HepG2 (cell line): ENCODE data around the gene RBBP6. TPM values are rescaled to one million over a fixed set of nuclear protein-coding genes. Genes with fewer than 3 reads are reported as not detected.
A peak's percentile ranks its signal among the peaks of the same experiment; 100 is the strongest.

Experiments
- ATAC-seq: fragments of 200-7000 bp; cut with Tn5 transposase; 3 replicates; pipeline ENCODE4 v1.9.1; 2020; ENCODE audit warnings: mild to moderate bottlenecking, moderate library complexity
- Bru-seq: library from RNA; stranded (reverse); fragments of 400-500 nt; gene quantifications from one replicate; lab custom pipeline; 2021; lab: Mats Ljungman, UMichigan
- BruChase-seq, 2 experiments: library from RNA; stranded (reverse); fragments of 400-500 nt; gene quantifications; one replicate each; lab custom pipeline; 2021; lab: Mats Ljungman, UMichigan
- BruUV-seq: library from RNA; stranded (reverse); fragments of 400-500 nt; replicated peaks from 2 replicates; lab custom pipeline; 2021; lab: Mats Ljungman, UMichigan
- CTCF ChIA-PET: fragments of 300-600 bp; formaldehyde crosslinking; extraction: SDS; loops from one replicate; lab custom pipeline; 2021; ENCODE audit warnings: low total read pairs, inconsistent platforms, low intra/inter-chr PET ratio; lab: Yijun Ruan, JAX
- POLR2A ChIA-PET: fragments of 350-600 bp; sonication (Branson Sonifier 250); formaldehyde crosslinking; loops from one replicate; lab custom pipeline; 2020; ENCODE audit warnings: antibody characterized with exemption, inconsistent platforms; lab: Yijun Ruan, JAX
- DNase-seq: peaks from one replicate; pipeline ENCODE4 v3.0.0-alpha.2; 2015; ENCODE audit warnings: low spot score
- FAIRE-seq: peaks from 3 replicates; lab custom pipeline; 2011; peaks lifted over from hg19 to GRCh38; lab: Jason Lieb, UNC
- H2AFZ ChIP-seq: one replicate; pipeline ENCODE4 v1.6.1; 2011; ENCODE audit warnings: low read length, inconsistent platforms
- H3K27ac ChIP-seq: fragments of 300-600 bp; 3 replicates; pipeline ENCODE4 v1.8.0; 2011; ENCODE audit warnings: mixed run types, mild to moderate bottlenecking, mixed read lengths, low read length, inconsistent platforms; ENCODE audit not compliant: insufficient read depth; ENCODE audit errors: extremely low read length
- H3K27me3 ChIP-seq, 2 experiments: fragments of 200-600 bp in 1 of 2; 2 replicates in 1 of 2; 3 replicates in 1 of 2; pipeline versions ENCODE4 v1.6.0 to v1.8.0; 2011; ENCODE audit warnings: low read length in 2 of 2, mild to moderate bottlenecking in 2 of 2, moderate library complexity in 2 of 2, inconsistent platforms in 1 of 2; ENCODE audit not compliant: insufficient read depth in 2 of 2, control insufficient read depth in 1 of 2
- H3K36me3 ChIP-seq, 2 experiments: fragments of 200-600 bp in 1 of 2; replicated peaks in 1 of 2; 2 replicates in 1 of 2; 3 replicates in 1 of 2; pipeline versions ENCODE4 v1.5.1 to v1.8.0; 2011; ENCODE audit warnings: low read length in 2 of 2, inconsistent platforms in 1 of 2; ENCODE audit not compliant: insufficient read depth in 2 of 2, control insufficient read depth in 1 of 2
- H3K4me1 ChIP-seq: 2 replicates; pipeline ENCODE4 v1.5.1; 2012; ENCODE audit warnings: low read length, inconsistent platforms; ENCODE audit not compliant: insufficient read depth
- H3K4me2 ChIP-seq: 2 replicates; pipeline ENCODE4 v1.6.0; 2011; ENCODE audit warnings: low read depth, low read length, inconsistent platforms
- H3K4me3 ChIP-seq, 3 experiments: fragments of 200-600 bp in 1 of 3; sonication (generic), shearing (Covaris generic) in 1 of 3; replicated peaks in 1 of 3; 2 replicates each; pipeline ENCODE4 v1.5.1; 2011 to 2016; ENCODE audit warnings: low read length in 3 of 3, inconsistent platforms in 2 of 3, low read depth in 2 of 3, mild to moderate bottlenecking in 2 of 3, control low read depth in 1 of 3, mixed read lengths in 1 of 3; ENCODE audit not compliant: insufficient read depth in 1 of 3
- H3K79me2 ChIP-seq: one replicate; pipeline ENCODE4 v1.6.1; 2011; ENCODE audit warnings: low read length, inconsistent platforms; ENCODE audit not compliant: insufficient read depth
- H3K9ac ChIP-seq: 2 replicates; pipeline ENCODE4 v1.6.0; 2011; ENCODE audit warnings: mild to moderate bottlenecking, low read depth, low read length, inconsistent platforms; ENCODE audit not compliant: insufficient read depth
- H3K9me3 ChIP-seq: 2 replicates; pipeline ENCODE4 v1.5.1; 2012; ENCODE audit warnings: mild to moderate bottlenecking, low read length
- H4K20me1 ChIP-seq: 2 replicates; pipeline ENCODE4 v1.6.0; 2011; ENCODE audit warnings: inconsistent platforms, mild to moderate bottlenecking, low read length, moderate library complexity; ENCODE audit not compliant: insufficient read depth
- ARID3A ChIP-seq: IDR thresholded peaks from 2 replicates; pipeline ENCODE4 v1.6.1; 2012; ENCODE audit warnings: low read depth, low read length, improper control_type of control experiment
- FUBP1 ChIP-seq: sonication (generic); formaldehyde crosslinking; IDR thresholded peaks from 2 replicates; pipeline ENCODE4 v1.5.1; 2020; ENCODE audit warnings: missing genetic modification reagents, mild to moderate bottlenecking, borderline replicate concordance
- ZNF335 ChIP-seq: sonication (generic); formaldehyde crosslinking; IDR thresholded peaks from 2 replicates; pipeline ENCODE4 v1.4.0; 2020; ENCODE audit warnings: missing genetic modification reagents
- ZNF589 ChIP-seq: sonication (generic); formaldehyde crosslinking; conservative IDR thresholded peaks from 2 replicates; pipeline ENCODE4 v1.8.0; 2022; ENCODE audit warnings: mild to moderate bottlenecking, moderate library complexity, missing genetic modification reagents
- ZNF761 ChIP-seq: sonication (generic); formaldehyde crosslinking; conservative IDR thresholded peaks from 2 replicates; pipeline ENCODE4 v1.4.0; 2020; ENCODE audit warnings: mild to moderate bottlenecking, missing genetic modification reagents
- ZNF878 ChIP-seq: sonication (generic); formaldehyde crosslinking; IDR thresholded peaks from 2 replicates; pipeline ENCODE4 v1.8.1; 2023; ENCODE audit warnings: mild to moderate bottlenecking, missing genetic modification reagents, moderate library complexity
- WGBS: methylation state at CpG from one replicate; pipeline ENCODE4 v1.1.6; 2017; ENCODE audit warnings: low lambda C conversion rate; 5-methylcytosine and 5-hydroxymethylcytosine counted together
- in situ Hi-C: cut with HindIII; loops from 2 replicates; pipeline ENCODE4 v1.10.0; 2017; ENCODE audit warnings: low pct_unique_long_range_greater_than_20kb; ENCODE audit not compliant: extremely low pct_ligation_motif_present
- intact Hi-C: fragments of 100-400 bp; cut with micrococcal nuclease; formaldehyde crosslinking; loops from one replicate; pipeline ENCODE4 v1.10.0; 2022; ENCODE audit not compliant: unreplicated experiment
- long read RNA-seq, 2 experiments: library from RNA in 1 of 2; library from polyadenylated mRNA in 1 of 2; stranded (forward) in 1 of 2; unstranded in 1 of 2; transcript quantifications; one replicate each; pipeline ENCODE4 v2.0.0, GENCODE V29; 2019 to 2022
- polyA minus RNA-seq, 3 experiments: library from RNA; depleted of rRNA, polyadenylated mRNA; stranded (reverse); fragments of >200 nt; gene quantifications; 2 replicates each; pipeline ENCODE4 v1.2.3, GENCODE V29; 2011; ENCODE audit warnings: low replicate concordance in 1 of 3
- polyA plus RNA-seq, 8 experiments: library from polyadenylated mRNA; depleted of rRNA in 3 of 8; stranded (reverse) in 7 of 8; unstranded in 1 of 8; fragments of >200 nt; fragmentation: Illumina TruSeq in 4 of 8; extraction: Trizol in 4 of 8; gene quantifications; 2 replicates each; pipeline versions ENCODE4 v1.2.1 to v1.2.3, GENCODE V29; 2011 to 2016; ENCODE audit warnings: low read depth in 4 of 8, missing spikeins in 1 of 8, mixed read lengths in 1 of 8; ENCODE audit not compliant: insufficient read depth in 1 of 8
- total RNA-seq, 5 experiments: library from RNA; depleted of rRNA; stranded (reverse); fragments of >200 nt; fragmentation: Illumina TruSeq; extraction: Trizol; gene quantifications; 2 replicates each; pipeline ENCODE4 v1.2.3, GENCODE V29; 2016; ENCODE audit warnings: low read depth in 1 of 5
- TF ChIP-seq, protein P1 (sequence below): sonication (generic); formaldehyde crosslinking; IDR thresholded peaks from 2 replicates; pipeline ENCODE4 v1.4.0; 2020; ENCODE audit warnings: mild to moderate bottlenecking, missing genetic modification reagents, borderline replicate concordance

Gene RBBP6
- total RNA-seq (2016; rRNA removed; fragmentation: Illumina TruSeq; extraction: Trizol) (37.1 and 45.0 TPM in 2 replicates), polyA plus RNA-seq (2011; rRNA removed) (54.6 and 70.9 TPM in 2 replicates), polyA minus RNA-seq (2011; rRNA and poly(A)+ RNA removed; ENCODE audit: low replicate concordance) (37.4 and 45.1 TPM in 2 replicates), Bru-seq, nascent RNA (percentile 98 among the genes with signal in this experiment), BruChase-seq, experiment 1, labeled RNA remaining after a 6-hour chase (percentile 96 among the genes with signal in this experiment), BruChase-seq, experiment 2, labeled RNA remaining after a 2-hour chase (percentile 98 among the genes with signal in this experiment)
- 5.3 and 7.1 TPM in 2 replicates for total RNA-seq (2016; cell fraction: cytosol; rRNA removed; fragmentation: Illumina TruSeq; extraction: Trizol; ENCODE audit: low read depth)
- 37.1 and 40.4 TPM in 2 replicates for total RNA-seq (2016; cell fraction: insoluble cytoplasmic fraction; rRNA removed; fragmentation: Illumina TruSeq; extraction: Trizol)
- 16.1 and 20.2 TPM in 2 replicates for total RNA-seq (2016; cell fraction: membrane; rRNA removed; fragmentation: Illumina TruSeq; extraction: Trizol)
- total RNA-seq (2016; cell fraction: nucleus; rRNA removed; fragmentation: Illumina TruSeq; extraction: Trizol): 100 TPM in 2 replicates
- 20.1 and 29.0 TPM in 2 replicates for polyA plus RNA-seq (2011; cell fraction: cytosol; rRNA removed)
- 53.4 and 70.4 TPM in 2 replicates for polyA plus RNA-seq (2011; cell fraction: nucleus; rRNA removed)
- polyA plus RNA-seq (2012): 46.6 and 50.5 TPM in 2 replicates
- polyA plus RNA-seq (2016; cell fraction: cytosol; fragmentation: Illumina TruSeq; extraction: Trizol; ENCODE audit: low read depth): 4.2 and 4.3 TPM in 2 replicates
- polyA plus RNA-seq (2016; cell fraction: insoluble cytoplasmic fraction; fragmentation: Illumina TruSeq; extraction: Trizol; ENCODE audit: low read depth): 48.3 and 54.3 TPM in 2 replicates
- polyA plus RNA-seq (2016; cell fraction: membrane; fragmentation: Illumina TruSeq; extraction: Trizol; ENCODE audit: low read depth): 11.1 and 13.9 TPM in 2 replicates
- 129 and 135 TPM in 2 replicates for polyA plus RNA-seq (2016; cell fraction: nucleus; fragmentation: Illumina TruSeq; extraction: Trizol; ENCODE audit: insufficient read depth, low read depth)
- polyA minus RNA-seq (2011; cell fraction: cytosol; rRNA and poly(A)+ RNA removed): 20.8 and 30.1 TPM in 2 replicates
- polyA minus RNA-seq (2011; cell fraction: nucleus; rRNA and poly(A)+ RNA removed): 289 and 299 TPM in 2 replicates
- long read RNA-seq, experiment 1, partial matches to known transcripts: 11 of 18 reads
- long read RNA-seq, experiment 1, other reads (novel, unspliced or antisense): 5 of 18 reads
- long read RNA-seq, experiment 2, full-length matches to known transcripts: 9 of 70 reads
- long read RNA-seq, experiment 2, partial matches to known transcripts: 35 of 70 reads
- long read RNA-seq, experiment 2, other reads (novel, unspliced or antisense): 26 of 70 reads

- no TSS peak for BruUV-seq
- Histone ChIP-seq H3K4me3 (peak within 1 kb of the TSS; percentile 95 to 96 (median 95)), H2AFZ (peak within 1 kb of the TSS; percentile 74), H3K79me2 (peaks cover 49% of the 10 kb centered on the region), H3K36me3 (peaks cover 0 to 5% of the 10 kb centered on the region in 2 experiments; a peak in 1 of 5 replicates), H3K4me2 (peak within 1 kb of the TSS; percentile 93), H3K4me1 (peaks cover 73% of the 10 kb centered on the region), H3K9ac (peak within 1 kb of the TSS; percentile 99), H3K27me3 (no peaks in the 10 kb centered on the region; a peak in 1 of 5 replicates), H3K9me3 (no peaks in the 10 kb centered on the region), H3K27ac (peak within 1 kb of the TSS; percentile 96), H4K20me1 (peaks cover 40% of the 10 kb centered on the region)
- FAIRE-seq (peak; percentile 28), DNase-seq (peak; percentile 94), ATAC-seq (peak; percentile 90)
- ChIA-PET CTCF (interaction anchor here (3.3 kb wide), 1 partner anchor 22 kb away, joined by 15 read pairs; no protein-coding TSS in a partner anchor), POLR2A (interaction anchor here (1.0 to 2.8 kb wide), 5 partner anchors 10 to 131 kb away, joined by 3 to 17 read pairs (median 3); no protein-coding TSS in a partner anchor)
- intact Hi-C loops (loop anchor here (5.0 kb wide), 1 partner anchor 148 kb away; no protein-coding TSS in a partner anchor), in situ Hi-C loops (no loop called here)
- 0% methylated on average over 17 of the region's 68 CpGs for WGBS
- TF ChIP-seq ARID3A (no peak; the same call in 1 of the 2 replicates), FUBP1 (CRISPR knock-in tag) (no peak), ZNF335 (no peak), ZNF761 (0 out of 2 replicates have a peak, but pooled peaks have one; percentile 14), ZNF589 (0 out of 2 replicates have a peak, but pooled peaks have one; percentile 68), ZNF878 (CRISPR knock-in tag) (no peak)
- TF ChIP-seq, protein P1, sequence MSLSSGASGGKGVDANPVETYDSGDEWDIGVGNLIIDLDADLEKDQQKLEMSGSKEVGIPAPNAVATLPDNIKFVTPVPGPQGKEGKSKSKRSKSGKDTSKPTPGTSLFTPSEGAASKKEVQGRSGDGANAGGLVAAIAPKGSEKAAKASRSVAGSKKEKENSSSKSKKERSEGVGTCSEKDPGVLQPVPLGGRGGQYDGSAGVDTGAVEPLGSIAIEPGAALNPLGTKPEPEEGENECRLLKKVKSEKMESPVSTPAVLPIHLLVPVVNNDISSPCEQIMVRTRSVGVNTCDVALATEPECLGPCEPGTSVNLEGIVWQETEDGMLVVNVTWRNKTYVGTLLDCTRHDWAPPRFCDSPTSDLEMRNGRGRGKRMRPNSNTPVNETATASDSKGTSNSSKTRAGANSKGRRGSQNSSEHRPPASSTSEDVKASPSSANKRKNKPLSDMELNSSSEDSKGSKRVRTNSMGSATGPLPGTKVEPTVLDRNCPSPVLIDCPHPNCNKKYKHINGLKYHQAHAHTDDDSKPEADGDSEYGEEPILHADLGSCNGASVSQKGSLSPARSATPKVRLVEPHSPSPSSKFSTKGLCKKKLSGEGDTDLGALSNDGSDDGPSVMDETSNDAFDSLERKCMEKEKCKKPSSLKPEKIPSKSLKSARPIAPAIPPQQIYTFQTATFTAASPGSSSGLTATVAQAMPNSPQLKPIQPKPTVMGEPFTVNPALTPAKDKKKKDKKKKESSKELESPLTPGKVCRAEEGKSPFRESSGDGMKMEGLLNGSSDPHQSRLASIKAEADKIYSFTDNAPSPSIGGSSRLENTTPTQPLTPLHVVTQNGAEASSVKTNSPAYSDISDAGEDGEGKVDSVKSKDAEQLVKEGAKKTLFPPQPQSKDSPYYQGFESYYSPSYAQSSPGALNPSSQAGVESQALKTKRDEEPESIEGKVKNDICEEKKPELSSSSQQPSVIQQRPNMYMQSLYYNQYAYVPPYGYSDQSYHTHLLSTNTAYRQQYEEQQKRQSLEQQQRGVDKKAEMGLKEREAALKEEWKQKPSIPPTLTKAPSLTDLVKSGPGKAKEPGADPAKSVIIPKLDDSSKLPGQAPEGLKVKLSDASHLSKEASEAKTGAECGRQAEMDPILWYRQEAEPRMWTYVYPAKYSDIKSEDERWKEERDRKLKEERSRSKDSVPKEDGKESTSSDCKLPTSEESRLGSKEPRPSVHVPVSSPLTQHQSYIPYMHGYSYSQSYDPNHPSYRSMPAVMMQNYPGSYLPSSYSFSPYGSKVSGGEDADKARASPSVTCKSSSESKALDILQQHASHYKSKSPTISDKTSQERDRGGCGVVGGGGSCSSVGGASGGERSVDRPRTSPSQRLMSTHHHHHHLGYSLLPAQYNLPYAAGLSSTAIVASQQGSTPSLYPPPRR (CRISPR knock-in tag): no peak
Observed at GRCh38 chr16:24539295-24539849, at the start of gene RBBP6. TSS of gene RBBP6 (plus strand) at chr16:24539566. CDS start at chr16:24540627, 1,061 bp downstream.
